GM23338 (cell line): ENCODE measurements around the gene FMN1. TPM values are rescaled to one million over a fixed set of nuclear protein-coding genes. Genes with fewer than 3 reads are reported as not detected.

Source experiments
- ATAC-seq: fragments of 200-7000 bp; cut with Tn5 transposase; 3 replicates; pipeline ENCODE4 v1.9.1; 2020
- DNase-seq: peaks from one replicate; pipeline ENCODE4 v3.0.0-alpha.2; 2015; ENCODE audit warnings: low spot score
- H2AFZ ChIP-seq: fragments of 200-600 bp; sonication (generic); 2 replicates; pipeline ENCODE4 v1.8.0; 2016; ENCODE audit warnings: antibody characterized with exemption, mild to moderate bottlenecking, moderate library complexity
- H3F3A ChIP-seq: fragments of 200-600 bp; sonication (generic); replicated peaks from 2 replicates; pipeline ENCODE4 v1.8.0; 2017; ENCODE audit warnings: antibody characterized with exemption, mixed run types, low read depth
- H3K27ac ChIP-seq: fragments of 200-600 bp; sonication (generic); 2 replicates; pipeline ENCODE4 v1.6.1; 2016; ENCODE audit warnings: low read depth
- H3K27me3 ChIP-seq: fragments of 200-600 bp; sonication (generic); 2 replicates; pipeline ENCODE4 v1.8.0; 2016; ENCODE audit warnings: mild to moderate bottlenecking, mixed run types, moderate library complexity; ENCODE audit not compliant: insufficient read depth
- H3K36me3 ChIP-seq: fragments of 200-600 bp; sonication (generic); 2 replicates; pipeline ENCODE4 v1.8.0; 2016; ENCODE audit warnings: mild to moderate bottlenecking; ENCODE audit not compliant: insufficient read depth
- H3K4me1 ChIP-seq: fragments of 200-600 bp; sonication (generic); 2 replicates; pipeline ENCODE4 v1.8.0; 2016; ENCODE audit warnings: mild to moderate bottlenecking, moderate library complexity; ENCODE audit not compliant: insufficient read depth
- H3K4me2 ChIP-seq: fragments of 200-600 bp; sonication (generic); 2 replicates; pipeline ENCODE4 v1.7.1; 2017; ENCODE audit warnings: mixed run types
- H3K4me3 ChIP-seq: fragments of 200-600 bp; sonication (generic); 2 replicates; pipeline ENCODE4 v1.6.1; 2016; ENCODE audit warnings: mixed run types
- H3K79me2 ChIP-seq: fragments of 200-600 bp; sonication (generic); replicated peaks from 2 replicates; pipeline ENCODE4 v1.8.0; 2017; ENCODE audit warnings: mild to moderate bottlenecking; ENCODE audit not compliant: insufficient read depth
- H3K9me2 ChIP-seq: fragments of 200-600 bp; sonication (generic); 2 replicates; pipeline ENCODE4 v1.8.0; 2017; ENCODE audit not compliant: insufficient read depth
- H4K20me1 ChIP-seq: fragments of 200-600 bp; sonication (generic); replicated peaks from 2 replicates; pipeline ENCODE4 v1.8.0; 2017; ENCODE audit warnings: mild to moderate bottlenecking; ENCODE audit not compliant: insufficient read depth
- H3K27ac Mint-ChIP-seq: 2 replicates; pipeline ENCODE4 v1.8.0; 2020; ENCODE audit warnings: inconsistent platforms, mild to moderate bottlenecking, moderate library complexity, mixed read lengths
- H3K27me3 Mint-ChIP-seq: 3 replicates; pipeline ENCODE4 v1.8.0; 2022; ENCODE audit warnings: low read depth, mild to moderate bottlenecking, moderate library complexity, mixed read lengths, inconsistent platforms; ENCODE audit not compliant: insufficient read depth, poor library complexity
- H3K36me3 Mint-ChIP-seq: 3 replicates; pipeline ENCODE4 v1.8.0; 2021; ENCODE audit warnings: low read depth, mild to moderate bottlenecking, inconsistent platforms, moderate library complexity, mixed read lengths
- H3K4me1 Mint-ChIP-seq: 3 replicates; pipeline ENCODE4 v1.8.0; 2020; ENCODE audit warnings: mild to moderate bottlenecking, inconsistent platforms, mixed read lengths
- H3K4me3 Mint-ChIP-seq: 3 replicates; pipeline ENCODE4 v1.8.0; 2021; ENCODE audit warnings: moderate library complexity, mild to moderate bottlenecking, inconsistent platforms, mixed read lengths
- H3K9me3 Mint-ChIP-seq: 3 replicates; pipeline ENCODE4 v1.8.0; 2020; ENCODE audit warnings: moderate library complexity, mild to moderate bottlenecking, inconsistent platforms, mixed read lengths
- CREB1 ChIP-seq: fragments of 250-450 bp; sonication (Bioruptor Pico); IDR thresholded peaks from 2 replicates; pipeline ENCODE4 v1.5.0; 2020; ENCODE audit warnings: low read depth, mild to moderate bottlenecking, moderate library complexity
- JUNB ChIP-seq: IDR thresholded peaks from one replicate; pipeline ENCODE4 v1.6.1; 2016; ENCODE audit warnings: antibody characterized with exemption; ENCODE audit not compliant: unreplicated experiment
- NANOG ChIP-seq: IDR thresholded peaks from 2 replicates; pipeline ENCODE4 v1.6.1; 2016; ENCODE audit warnings: antibody characterized with exemption, borderline replicate concordance
- POLR2AphosphoS5 ChIP-seq: IDR thresholded peaks from 2 replicates; pipeline ENCODE4 v1.6.1; 2016; ENCODE audit warnings: antibody characterized with exemption, low read depth
- ZNF114 ChIP-seq: fragments of 250-450 bp; sonication (Bioruptor Pico); IDR thresholded peaks from 2 replicates; pipeline ENCODE4 v1.5.0; 2020; ENCODE audit warnings: mild to moderate bottlenecking, moderate library complexity
- ZNF331 ChIP-seq: fragments of 250-450 bp; sonication (Bioruptor Pico); IDR thresholded peaks from 2 replicates; pipeline ENCODE4 v1.5.0; 2020; ENCODE audit warnings: low read depth, mild to moderate bottlenecking, moderate library complexity
- polyA plus RNA-seq: library from polyadenylated mRNA; unstranded; fragments of >200 nt; fragmentation: Nextera tagmentation; extraction: Ambion mirVana; gene quantifications from 2 replicates; pipeline ENCODE4 v1.2.1, GENCODE V29; 2016
- total RNA-seq: library from RNA; depleted of rRNA; stranded (reverse); fragments of >200 nt; shearing (Covaris generic); gene quantifications from 2 replicates; pipeline ENCODE4 v1.2.3, GENCODE V29; 2014
- TF ChIP-seq, protein P1 (sequence below): IDR thresholded peaks from one replicate; pipeline ENCODE4 v1.6.1; 2018; ENCODE audit warnings: antibody characterized with exemption; ENCODE audit not compliant: unreplicated experiment
- TF ChIP-seq, protein P2 (sequence below), 2 experiments: fragments of 200-600 bp in 1 of 2; sonication (generic) in 1 of 2; conservative IDR thresholded peaks; 2 replicates each; pipeline versions ENCODE4 v1.5.1 to v1.6.1; 2016 to 2017; ENCODE audit warnings: antibody characterized with exemption in 2 of 2, low read depth in 2 of 2, mild to moderate bottlenecking in 2 of 2, moderate library complexity in 1 of 2
- TF ChIP-seq, protein P3 (sequence below): IDR thresholded peaks from 2 replicates; pipeline ENCODE4 v1.6.1; 2016; ENCODE audit warnings: antibody characterized with exemption

The FMN1 gene
- total and polyA plus RNA-seq, 2 experiments from 2014 or later, result 1.2 to 1.6 TPM

DNA sequence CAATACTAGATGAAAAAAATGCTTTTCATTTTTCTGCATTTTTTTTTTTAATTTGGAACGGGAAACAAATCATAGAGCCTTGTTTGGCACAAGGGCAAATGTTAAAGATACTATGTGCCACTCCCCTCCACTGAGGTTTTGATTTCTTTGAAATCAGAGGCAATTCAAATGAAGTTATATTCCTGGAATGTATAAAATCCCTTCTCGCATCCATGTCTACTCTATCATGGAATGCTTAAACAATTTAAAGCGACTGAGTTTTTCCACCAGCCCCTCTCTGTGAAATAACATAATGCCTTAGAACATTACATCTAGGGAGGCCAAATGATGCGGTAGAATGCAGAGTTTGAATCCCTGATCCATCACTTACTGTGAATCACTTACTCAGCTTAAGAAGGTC, 69.7 kb downstream of the FMN1 start:
- Histone ChIP-seq H3K27me3 (no peaks in the 10 kb centered on the region), H3K4me2 (no peak overlapping the region), H3K27ac (no peak overlapping the region), H3K4me3 (no peak overlapping the region), H3F3A (no peaks in the 10 kb centered on the region), H3K36me3 (no peaks in the 10 kb centered on the region; the same call in 1 of the 2 replicates), H3K9me2 (no peaks in the 10 kb centered on the region), H3K4me1 (0 out of 2 replicates have a peak, but pooled peaks cover 7% of the 10 kb centered on the region), H4K20me1 (no peaks in the 10 kb centered on the region), H2AFZ (no peak overlapping the region), H3K79me2 (no peaks in the 10 kb centered on the region)
- H3K9me3 Mint-ChIP-seq, result no peaks in the 10 kb centered on the region; the same call in 1 of the 3 replicates
- H3K4me1 Mint-ChIP-seq, result peaks cover 13% of the 10 kb centered on the region
- ATAC-seq, result no peak
- TF ChIP-seq, protein P1, sequence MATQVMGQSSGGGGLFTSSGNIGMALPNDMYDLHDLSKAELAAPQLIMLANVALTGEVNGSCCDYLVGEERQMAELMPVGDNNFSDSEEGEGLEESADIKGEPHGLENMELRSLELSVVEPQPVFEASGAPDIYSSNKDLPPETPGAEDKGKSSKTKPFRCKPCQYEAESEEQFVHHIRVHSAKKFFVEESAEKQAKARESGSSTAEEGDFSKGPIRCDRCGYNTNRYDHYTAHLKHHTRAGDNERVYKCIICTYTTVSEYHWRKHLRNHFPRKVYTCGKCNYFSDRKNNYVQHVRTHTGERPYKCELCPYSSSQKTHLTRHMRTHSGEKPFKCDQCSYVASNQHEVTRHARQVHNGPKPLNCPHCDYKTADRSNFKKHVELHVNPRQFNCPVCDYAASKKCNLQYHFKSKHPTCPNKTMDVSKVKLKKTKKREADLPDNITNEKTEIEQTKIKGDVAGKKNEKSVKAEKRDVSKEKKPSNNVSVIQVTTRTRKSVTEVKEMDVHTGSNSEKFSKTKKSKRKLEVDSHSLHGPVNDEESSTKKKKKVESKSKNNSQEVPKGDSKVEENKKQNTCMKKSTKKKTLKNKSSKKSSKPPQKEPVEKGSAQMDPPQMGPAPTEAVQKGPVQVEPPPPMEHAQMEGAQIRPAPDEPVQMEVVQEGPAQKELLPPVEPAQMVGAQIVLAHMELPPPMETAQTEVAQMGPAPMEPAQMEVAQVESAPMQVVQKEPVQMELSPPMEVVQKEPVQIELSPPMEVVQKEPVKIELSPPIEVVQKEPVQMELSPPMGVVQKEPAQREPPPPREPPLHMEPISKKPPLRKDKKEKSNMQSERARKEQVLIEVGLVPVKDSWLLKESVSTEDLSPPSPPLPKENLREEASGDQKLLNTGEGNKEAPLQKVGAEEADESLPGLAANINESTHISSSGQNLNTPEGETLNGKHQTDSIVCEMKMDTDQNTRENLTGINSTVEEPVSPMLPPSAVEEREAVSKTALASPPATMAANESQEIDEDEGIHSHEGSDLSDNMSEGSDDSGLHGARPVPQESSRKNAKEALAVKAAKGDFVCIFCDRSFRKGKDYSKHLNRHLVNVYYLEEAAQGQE, result no peak
- TF ChIP-seq, protein P2, sequence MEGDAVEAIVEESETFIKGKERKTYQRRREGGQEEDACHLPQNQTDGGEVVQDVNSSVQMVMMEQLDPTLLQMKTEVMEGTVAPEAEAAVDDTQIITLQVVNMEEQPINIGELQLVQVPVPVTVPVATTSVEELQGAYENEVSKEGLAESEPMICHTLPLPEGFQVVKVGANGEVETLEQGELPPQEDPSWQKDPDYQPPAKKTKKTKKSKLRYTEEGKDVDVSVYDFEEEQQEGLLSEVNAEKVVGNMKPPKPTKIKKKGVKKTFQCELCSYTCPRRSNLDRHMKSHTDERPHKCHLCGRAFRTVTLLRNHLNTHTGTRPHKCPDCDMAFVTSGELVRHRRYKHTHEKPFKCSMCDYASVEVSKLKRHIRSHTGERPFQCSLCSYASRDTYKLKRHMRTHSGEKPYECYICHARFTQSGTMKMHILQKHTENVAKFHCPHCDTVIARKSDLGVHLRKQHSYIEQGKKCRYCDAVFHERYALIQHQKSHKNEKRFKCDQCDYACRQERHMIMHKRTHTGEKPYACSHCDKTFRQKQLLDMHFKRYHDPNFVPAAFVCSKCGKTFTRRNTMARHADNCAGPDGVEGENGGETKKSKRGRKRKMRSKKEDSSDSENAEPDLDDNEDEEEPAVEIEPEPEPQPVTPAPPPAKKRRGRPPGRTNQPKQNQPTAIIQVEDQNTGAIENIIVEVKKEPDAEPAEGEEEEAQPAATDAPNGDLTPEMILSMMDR (conservative IDR thresholded peaks at IDR 0.05; ENCODE audit: low read depth in 2 of 2), result no peak
- no peak overlapping the region for H3K27ac Mint-ChIP-seq
- H3K36me3 Mint-ChIP-seq, result no peaks in the 10 kb centered on the region
- DNase-seq, result no peak
- H3K4me3 Mint-ChIP-seq, result no peak overlapping the region
- H3K27me3 Mint-ChIP-seq, result no peaks in the 10 kb centered on the region

DNA sequence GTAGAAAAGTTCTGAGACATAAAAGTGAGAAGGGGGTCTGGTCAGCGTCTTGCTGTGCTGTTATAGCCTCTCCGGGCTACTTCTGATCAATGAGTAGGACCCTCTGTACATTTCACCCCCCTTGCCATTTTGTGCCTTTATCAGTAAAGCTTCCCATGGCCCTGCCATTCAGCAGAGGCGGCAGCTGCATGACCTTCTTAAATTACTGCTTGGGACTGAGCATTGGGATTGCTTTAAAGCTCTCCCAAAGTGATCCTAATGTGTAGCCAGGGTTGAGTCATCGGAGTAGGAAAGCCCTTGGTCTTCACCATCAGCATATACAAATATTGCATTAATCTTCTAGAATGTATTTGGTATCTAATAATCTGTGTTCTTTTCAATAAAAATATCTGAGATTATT, 70.2 kb downstream of the FMN1 start:
- Mint-ChIP-seq H3K4me1 (peaks cover 13% of the 10 kb centered on the region), H3K4me3 (no peak overlapping the region), H3K9me3 (no peaks in the 10 kb centered on the region; the same call in 1 of the 3 replicates), H3K27me3 (no peaks in the 10 kb centered on the region), H3K27ac (no peak overlapping the region), H3K36me3 (no peaks in the 10 kb centered on the region)
- DNase-seq (no peak), ATAC-seq (no peak)
- no peaks in the 10 kb centered on the region for H3K79me2 ChIP-seq
- no peaks in the 10 kb centered on the region for H3K9me2 ChIP-seq
- H3K4me1 ChIP-seq, result 0 out of 2 replicates have a peak, but pooled peaks cover 7% of the 10 kb centered on the region
- no peaks in the 10 kb centered on the region for H4K20me1 ChIP-seq
- H2AFZ ChIP-seq, result 0 out of 2 replicates have a peak overlapping the region, but pooled peaks have one; percentile 28
- no peak overlapping the region for H3K27ac ChIP-seq
- no peaks in the 10 kb centered on the region for H3F3A ChIP-seq
- no peaks in the 10 kb centered on the region for H3K27me3 ChIP-seq
- no peaks in the 10 kb centered on the region; the same call in 1 of the 2 replicates for H3K36me3 ChIP-seq
- H3K4me2 ChIP-seq, result no peak overlapping the region
- no peak overlapping the region for H3K4me3 ChIP-seq
- TF ChIP-seq, protein P2 (conservative IDR thresholded peaks at IDR 0.05; ENCODE audit: low read depth in 2 of 2), result no peak
- TF ChIP-seq, protein P3, sequence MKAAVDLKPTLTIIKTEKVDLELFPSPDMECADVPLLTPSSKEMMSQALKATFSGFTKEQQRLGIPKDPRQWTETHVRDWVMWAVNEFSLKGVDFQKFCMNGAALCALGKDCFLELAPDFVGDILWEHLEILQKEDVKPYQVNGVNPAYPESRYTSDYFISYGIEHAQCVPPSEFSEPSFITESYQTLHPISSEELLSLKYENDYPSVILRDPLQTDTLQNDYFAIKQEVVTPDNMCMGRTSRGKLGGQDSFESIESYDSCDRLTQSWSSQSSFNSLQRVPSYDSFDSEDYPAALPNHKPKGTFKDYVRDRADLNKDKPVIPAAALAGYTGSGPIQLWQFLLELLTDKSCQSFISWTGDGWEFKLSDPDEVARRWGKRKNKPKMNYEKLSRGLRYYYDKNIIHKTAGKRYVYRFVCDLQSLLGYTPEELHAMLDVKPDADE, result no peak
- no peak for TF ChIP-seq JUNB
- TF ChIP-seq ZNF331 (CRISPR knock-in tag), result no peak
- no peak for TF ChIP-seq CREB1 (CRISPR knock-in tag)
- TF ChIP-seq, protein P1, result no peak
- no peak for TF ChIP-seq ZNF114 (CRISPR knock-in tag)
- no peak for TF ChIP-seq NANOG
- no peak for TF ChIP-seq POLR2AphosphoS5
